HG02763 (cell line): ENCODE data around the gene IQCF5.
"Not testable (repeated sequence)": the region's sequence is repeated elsewhere in the genome, so short reads cannot be mapped to it uniquely, and the experiment has no call there.

Experiments
- ATAC-seq: cut with Tn5 transposase; IDR thresholded peaks from one replicate; pipeline ENCODE4 v1.9.1; 2021; ENCODE audit warnings: mild to moderate bottlenecking, moderate library complexity; ENCODE audit not compliant: unreplicated experiment

The IQCF5 gene

DNA sequence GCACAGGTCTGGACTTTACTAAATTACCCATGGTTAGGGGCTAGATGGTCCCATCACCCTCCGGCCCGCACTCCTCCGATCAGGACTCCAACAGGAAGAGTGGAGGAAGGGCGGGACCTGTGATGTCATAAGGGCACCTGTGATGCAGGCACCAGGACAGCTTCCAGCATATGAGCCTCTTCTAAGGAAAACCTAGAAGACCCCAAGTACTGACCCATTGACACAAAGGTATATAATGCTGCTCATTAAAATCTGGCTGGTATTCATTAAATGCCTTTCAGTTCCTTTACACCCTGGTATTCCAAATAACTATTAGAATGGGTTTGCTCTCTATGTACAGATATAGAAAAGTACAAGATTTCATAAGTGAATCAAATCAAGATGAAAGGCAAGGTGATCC is at the start of gene IQCF5:
IQCF5 (minus strand) TSS at position 101 of the 400 bp plus-strand sequence; CDS start at position 31, 70 bp downstream.
- no peak for ATAC-seq

DNA sequence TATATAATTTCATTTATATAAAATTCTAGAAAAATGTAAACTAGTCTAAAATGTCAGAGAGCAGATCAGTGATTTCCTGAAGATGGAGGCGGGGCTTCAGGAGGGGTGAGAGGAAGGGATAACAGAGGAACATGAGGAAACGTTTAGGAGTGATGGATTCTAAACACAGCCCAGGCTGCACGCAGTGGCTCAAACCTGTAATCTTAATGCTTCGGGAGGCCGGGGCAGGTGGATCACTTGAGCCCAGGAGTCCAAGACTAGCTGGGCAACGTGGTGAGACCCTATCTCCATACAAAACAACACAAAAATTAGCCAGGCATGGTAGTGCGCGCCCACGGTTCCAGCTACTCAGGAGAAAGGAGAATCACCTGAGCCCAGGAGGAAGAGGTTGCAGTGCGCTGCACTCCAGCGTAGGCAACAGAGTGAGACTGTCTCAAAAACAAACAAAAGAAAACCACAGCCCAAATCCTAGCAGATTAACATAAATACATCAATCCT is 45.7 kb upstream of the IQCF5 start:
- no peak for ATAC-seq

DNA sequence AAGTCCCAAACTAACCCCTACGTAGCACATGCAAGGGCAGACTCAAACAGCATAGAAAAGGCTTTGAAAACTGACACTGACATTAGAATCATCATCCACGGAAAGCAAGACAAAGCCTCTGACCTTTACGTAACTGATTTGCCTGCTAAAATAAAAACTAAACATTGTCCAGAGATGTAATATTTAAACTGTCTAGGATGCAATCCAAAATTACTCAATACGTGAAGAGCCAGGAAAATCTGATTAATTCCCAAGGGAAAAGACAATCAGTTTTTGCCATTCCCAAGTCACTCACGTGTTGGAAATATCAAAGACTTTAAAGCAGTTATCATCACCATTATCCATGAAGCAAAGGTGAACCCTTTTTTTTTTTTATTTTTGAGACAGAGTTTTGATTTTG is 41.0 kb upstream of the IQCF5 start:
- ATAC-seq = no peak

DNA sequence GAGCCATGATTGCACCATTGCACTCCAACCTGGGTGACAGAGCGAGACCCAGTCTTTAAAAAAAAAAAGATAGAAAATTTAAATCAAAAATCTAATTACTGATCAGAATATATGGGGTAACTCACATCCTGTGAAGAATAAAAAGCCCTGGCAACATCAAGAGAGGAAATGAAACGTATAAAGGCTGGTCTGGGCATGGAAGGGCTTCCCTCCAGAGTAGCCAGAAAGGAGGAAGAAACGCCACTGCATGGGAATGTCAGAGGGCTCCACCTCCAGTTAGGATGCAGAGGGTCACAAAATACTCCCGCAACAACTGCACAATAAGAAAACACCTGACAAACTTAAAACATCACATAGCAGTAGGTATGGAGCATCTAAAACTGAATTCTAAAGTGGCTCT is 32.6 kb upstream of the IQCF5 start:
- ATAC-seq = no peak

DNA sequence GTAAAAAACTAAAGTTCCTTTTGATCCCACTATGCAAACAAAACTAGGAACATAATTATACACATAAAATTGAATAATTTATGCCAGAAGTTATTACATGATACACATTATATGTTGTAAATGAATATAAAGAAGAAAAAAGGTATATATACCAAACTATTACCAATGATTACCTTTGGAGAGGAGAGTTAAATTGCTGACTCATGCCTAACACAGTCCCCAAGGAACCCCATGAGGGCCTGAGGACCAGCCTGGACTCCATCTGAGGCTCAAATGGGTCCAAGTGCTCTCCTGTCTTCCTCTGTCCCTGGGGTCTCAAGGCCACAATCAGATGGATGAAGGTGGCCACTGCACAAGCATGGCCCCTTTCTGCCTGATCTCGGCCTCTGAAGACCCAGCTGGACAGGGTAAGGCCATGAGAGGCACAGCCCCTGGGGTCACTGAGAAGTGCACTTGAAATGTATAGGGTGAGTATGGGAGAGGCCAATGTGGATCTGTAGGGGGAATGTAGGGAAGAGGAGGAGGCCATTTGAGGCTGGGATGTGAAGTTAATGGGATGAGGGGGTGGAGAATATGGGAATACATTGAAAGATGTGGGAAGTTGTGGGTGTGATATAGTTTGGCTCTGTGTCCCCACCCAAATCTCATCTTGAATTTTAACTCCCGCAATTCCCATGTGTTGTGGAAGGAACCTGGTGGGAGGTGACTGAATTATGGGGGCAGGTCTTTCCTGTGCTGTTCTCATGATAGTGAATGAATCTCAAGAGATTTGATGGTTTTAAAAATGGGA is 28.8 kb upstream of the IQCF5 start:
- no peak for ATAC-seq

DNA sequence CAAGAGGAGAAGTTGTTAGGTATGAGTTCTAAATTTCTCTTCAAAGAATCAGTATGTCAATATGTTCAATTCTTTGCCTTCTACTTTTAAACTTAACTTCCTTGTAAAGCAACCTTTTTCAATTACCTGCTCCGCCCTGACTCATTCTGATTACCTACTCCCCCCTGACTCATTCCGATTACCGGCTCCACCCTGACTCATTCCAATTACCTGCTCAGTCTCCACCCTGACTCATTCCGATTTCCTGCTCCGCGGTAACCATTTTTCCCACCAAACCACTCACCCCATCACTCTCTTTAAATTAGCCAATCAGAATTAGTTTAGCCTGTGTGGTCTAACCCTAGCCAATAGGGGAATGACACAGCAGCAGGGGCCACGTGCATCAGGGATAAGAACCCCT is 27.0 kb upstream of the IQCF5 start:
- ATAC-seq = not testable (repeated sequence)

DNA sequence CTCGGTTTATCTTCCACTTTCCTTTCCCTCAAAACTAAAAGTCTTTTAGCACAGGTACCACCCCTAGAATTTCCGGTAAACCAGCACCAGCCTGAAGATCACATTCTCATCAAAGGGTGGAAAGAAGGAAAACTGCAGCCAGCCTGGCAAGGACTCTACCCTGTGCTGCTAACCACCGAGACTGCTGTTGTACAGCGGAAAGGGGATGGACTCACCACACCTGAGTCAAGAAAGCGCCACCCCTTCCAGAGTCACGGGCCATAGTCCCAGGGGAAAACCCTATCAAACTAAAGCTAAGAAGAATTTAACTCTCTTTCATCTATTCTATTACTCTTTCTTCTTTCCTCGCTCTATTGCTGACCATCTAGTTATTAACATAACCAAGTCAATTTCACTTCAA is 24.6 kb upstream of the IQCF5 start:
- ATAC-seq = not testable (repeated sequence)

DNA sequence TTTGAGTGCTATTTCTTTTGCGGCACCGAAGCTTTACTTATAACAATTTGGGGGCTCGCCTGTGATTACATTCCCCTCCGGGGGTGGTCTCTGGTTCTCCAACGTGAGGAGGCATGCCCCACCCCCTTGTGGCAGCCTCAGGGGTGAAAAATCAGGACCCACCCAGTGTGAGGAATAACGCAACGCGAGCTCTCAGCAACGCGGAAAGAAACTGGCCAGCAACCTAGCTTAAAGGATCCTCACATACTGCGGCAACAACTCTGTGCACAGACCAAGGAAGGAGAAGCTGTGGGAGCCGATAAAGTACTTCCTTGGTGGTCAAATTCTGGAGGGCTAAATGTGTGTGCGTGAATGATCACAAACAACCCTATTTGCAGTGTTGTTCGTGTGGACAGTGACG is 22.0 kb upstream of the IQCF5 start:
- ATAC-seq = no peak

DNA sequence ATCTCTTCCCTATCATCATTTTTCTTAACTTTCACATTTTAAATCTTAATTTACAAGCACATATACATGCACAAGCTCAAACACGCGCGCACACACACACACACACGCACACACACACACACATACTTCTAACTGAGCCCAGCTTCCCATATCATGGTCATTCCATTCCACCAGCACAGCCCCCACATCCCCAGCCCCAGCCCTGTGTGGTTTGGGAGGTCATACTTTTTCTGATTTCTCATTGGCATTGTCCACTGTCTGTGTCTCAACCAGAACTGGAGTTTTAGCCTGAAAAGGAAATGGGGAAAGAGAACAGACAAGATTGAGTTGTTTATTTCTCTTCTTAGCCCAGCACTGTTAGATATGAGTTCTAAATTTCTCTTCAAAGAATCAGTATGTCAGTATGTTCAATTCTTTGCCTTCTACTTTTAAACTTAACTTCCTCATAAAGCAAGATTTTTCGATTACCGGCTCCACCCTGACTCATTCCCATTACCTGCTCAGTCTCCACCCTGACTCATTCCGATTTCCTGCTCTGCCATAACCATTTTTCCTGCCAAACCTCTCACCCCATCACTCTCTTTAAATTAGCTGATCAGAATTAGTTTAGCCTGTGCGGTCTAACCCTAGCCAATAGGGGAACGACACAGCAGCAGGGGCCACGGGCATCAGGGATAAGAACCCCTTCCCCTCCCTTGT is 21.4 kb upstream of the IQCF5 start:
- no peak for ATAC-seq

DNA sequence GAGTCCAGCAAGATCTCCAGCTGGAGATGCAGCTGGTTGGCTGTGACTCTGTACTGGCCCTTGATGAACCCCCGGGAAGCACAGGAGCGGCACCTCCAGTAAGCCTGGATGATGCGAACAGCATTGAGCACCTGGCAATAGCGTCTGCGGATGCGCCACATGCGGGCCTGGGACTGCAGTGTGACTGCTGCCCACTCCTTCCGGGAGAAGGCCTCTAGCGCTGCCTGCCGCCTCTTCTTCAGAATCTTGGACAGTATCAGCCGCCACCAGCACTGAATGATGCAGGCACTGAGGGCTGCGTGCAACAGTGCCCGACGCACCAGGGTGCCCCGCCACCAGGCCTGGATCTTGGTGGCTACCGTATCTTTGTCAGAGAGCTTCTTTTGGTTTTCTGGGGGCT is 19.5 kb upstream of the IQCF5 start:
- ATAC-seq = no peak

DNA sequence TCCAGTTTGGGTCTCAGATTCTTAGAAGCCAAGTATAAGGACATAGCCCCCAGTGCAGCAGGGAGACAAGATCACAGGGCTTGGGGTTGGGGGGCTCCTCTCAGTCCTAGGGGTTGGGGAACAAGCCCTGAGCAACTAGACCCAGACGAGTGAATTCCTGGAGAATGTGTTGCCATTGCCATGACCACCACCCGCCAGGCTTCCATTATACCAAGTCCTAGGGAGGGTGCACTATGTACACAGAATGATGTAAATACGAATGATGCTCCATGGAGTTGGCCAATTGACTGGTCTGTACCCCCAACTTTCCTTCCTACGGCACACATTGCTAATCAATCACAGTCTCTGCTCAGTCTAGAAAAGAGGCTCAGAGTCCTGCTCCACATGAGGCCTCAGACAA is 19.0 kb upstream of the IQCF5 start:
- no peak for ATAC-seq

DNA sequence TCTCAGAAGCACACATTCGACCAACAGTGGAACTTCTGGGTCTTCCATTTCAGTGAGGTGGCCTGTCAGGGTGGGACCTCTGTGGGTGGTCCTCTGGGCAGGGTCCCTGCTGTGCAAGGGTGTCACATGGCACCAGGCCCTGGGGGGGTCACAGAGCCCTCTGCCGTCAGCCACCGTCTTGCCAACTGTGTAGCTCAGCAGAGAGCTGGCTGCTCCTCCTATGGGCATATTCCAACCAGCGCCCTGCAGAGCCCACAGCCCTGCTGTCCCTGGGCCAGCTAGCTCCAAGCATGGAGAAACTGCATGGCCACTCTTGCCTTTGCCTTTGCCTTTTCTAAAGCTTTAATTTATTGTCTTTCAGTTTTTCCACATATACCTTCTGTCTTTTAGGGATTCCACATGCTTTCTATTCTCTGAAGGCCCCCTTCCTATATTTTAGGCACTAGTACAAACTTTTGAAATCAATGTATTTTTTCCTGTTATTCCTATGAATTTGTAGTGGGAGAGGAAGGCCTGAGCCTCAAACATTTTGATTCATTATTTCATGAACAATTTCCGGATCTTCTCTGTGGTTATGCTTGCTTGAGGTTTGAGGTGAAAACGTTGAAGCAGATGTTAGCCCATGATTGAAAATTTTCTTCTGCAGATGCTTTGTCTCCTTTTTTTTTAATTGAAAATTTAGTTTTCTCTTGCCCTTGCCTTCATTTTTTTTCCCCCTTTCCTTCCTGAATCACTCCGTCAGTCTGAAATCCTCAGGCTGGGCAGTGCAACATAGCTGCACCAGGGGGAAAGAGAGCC is 16.0 kb upstream of the IQCF5 start:
- ATAC-seq = no peak

DNA sequence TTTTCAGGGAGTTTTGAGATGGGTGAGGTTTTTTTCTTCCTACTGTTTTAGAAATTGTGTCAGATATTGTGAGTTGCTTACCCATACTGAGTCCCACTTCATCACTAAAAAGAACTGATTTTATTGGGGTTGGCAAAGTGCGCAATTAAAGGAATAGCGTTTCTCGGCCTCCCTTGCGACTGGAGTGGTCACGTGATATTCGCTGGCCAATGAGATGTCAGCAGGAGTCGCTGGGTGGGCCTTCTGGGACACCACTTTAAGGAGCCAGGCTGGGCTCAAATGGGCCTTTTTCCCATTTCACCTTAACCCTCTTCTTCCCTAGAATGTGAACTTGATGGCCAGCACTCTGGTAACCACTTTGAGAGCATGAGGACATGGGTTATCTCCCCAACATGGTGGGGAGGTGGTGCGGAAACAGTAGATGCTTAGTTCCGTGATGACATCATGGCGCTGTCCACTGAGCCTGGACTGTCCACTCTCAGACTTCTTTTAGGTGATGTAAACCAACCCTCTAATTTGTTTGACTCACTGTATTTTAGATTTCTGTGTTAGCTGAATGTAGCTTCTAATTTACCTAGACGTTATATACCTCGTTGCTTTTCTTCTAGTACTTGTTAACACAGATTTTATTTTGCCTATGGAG is 13.2 kb upstream of the IQCF5 start:
- no peak for ATAC-seq

DNA sequence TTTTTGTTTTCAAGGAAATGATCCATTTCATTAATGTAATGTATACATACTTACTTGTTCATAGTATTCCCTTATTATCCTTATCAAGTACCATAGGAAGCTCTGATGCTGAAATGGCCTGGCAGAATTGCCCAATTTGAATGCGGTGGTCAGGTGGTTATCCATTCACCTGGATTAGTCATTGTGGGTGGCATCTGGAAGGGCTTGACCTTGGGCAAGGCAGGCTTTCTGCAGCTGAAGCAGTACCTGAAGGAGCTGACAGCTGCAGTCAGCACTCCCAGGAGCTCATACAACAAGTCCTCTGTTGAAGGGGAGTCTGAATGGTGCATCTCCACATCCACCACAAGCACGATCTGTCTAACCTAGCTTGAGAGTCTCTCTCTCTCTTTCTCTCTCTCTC is 12.2 kb upstream of the IQCF5 start:
- no peak for ATAC-seq

DNA sequence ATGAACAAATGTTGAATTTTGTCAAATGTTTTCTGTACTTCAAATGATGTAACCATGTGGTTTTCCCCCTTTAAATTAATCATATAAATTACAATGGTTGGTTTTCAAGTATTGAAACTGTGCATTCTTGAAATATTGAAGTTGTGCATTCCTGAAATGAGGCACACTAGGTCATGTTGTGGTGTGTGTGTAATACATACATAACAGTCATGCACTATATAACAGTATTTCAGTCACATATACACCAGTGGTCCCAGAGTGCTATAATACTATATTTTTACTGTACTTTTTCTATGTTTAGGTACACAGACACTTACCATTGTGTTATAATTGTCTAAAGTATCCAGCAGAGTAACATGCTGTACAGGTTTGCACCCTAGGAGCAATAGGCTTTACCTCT is 11.0 kb upstream of the IQCF5 start:
- no peak for ATAC-seq

DNA sequence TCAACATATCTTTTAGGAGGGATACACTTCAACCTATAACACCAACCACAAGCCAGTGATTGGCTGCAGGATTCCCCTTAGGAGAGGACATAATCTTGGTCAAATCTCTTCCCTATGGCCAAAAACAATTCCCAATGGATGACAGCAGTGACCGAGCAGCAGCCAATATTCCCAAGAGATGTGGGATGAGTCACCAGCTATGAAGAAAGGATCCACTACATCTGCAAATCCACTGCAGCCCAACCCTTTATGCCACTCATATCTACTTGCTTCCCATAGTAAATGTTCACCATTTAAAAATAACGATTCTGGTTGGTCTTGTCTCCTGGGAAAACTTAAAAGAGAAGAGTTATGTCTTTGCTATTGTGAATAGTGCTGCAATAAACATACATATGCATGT is 4.5 kb upstream of the IQCF5 start:
- ATAC-seq = no peak

DNA sequence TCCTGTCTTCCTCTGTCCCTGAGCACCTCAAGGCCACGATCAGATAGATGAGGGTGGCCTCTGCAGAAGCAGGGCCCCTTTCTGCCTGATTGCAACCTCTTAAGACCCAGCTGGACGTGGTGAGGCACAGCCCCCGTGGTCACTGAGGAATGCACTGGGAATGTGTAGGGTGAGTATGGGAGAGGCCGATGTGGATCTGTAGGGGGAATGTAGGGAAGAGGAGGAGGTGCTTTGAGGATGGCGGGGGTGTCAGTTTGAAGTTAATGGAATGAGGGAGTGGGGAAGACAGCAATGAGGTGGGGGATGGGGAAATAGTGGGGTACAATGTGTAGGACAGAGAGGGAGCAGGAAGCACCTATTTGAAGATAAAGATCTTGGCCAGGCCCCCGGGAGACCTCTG is 785 bp upstream of the IQCF5 start:
- no peak for ATAC-seq

DNA sequence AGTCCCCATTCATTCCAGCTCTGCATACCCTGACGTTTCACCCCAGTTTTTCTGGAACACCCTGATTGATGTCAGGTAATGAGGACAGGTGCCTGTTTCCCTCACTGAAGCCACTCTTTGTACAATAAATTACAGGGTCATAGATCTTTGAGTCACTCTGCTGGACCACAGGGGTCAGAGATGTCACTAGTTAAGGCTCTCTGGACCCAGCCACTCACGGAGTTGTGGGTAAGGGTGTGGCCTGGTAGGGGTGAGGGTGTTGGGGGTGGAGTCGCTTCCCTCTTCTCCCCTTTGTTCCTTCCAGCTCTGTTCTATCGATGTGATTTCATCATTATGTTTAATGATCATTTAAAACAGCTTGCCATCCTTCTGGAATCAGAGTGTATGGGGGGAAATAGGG is 512 bp downstream of the IQCF5 start:
- ATAC-seq = no peak

DNA sequence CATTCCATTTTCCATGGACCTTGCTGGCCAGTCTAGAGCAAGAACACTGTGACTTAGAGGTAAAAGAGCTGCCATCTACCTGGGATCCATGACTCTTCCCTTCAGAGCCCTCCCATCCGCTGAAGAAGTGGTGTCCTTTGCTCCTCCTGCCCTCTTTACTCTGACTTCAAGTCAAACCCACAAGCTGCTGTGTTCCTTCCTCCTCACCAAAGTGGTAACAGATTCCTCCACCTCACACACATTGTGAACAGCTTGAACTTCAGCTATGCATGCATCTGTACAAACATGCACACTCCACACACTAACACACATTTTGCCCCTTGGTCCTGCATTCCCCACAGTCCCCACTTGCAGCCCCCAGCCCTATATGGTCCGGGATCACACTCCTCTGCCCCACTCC is 990 bp downstream of the IQCF5 start:
- ATAC-seq = no peak

DNA sequence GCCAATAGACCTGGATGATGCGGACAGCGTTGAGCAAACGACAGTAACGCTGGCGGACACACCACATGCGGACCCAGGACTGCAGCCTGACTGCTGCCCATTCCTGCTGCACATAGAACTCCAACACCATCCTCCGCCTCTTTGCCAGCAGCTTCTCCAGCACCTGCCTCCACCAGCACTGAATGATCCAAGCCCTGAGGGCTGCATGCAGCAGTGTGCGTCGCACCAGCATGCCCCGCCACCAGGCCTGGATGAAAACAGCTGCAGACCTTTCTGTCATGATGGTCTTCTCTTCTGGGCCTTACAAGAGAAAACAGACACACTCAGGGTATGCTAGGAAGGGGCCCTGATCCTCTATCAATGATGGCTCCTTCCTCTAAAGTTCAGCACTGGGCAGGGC is 1.5 kb downstream of the IQCF5 start:
- ATAC-seq = no peak

DNA sequence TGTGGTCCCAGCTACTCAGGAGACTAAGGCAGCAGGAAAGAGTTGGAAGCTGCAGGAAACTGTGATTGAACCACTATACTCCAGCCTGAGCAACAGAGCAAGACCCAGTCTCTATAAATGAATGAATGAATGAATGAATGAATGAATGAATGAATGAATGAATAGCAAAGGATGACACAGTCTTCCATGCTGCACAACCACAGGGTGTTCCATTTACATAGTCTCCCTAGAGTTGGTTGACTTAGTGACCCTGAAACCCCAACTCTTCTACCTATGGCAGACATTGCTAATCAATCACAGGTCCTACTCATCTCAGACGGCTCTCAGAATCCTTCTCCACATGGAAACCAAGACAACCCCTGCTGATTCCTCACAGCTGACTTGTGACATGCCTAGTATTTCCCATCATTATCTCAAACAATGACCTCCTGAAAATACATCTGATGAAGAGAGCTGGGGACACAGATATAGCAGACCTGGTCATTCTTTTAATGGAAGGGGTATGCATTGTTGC is 2.1 kb downstream of the IQCF5 start:
- ATAC-seq = no peak
